Naive thymus-derived CD4-positive, alpha-beta T cell (primary cell): ENCODE results near the gene KCNT1. TPM values are rescaled to one million over a fixed set of nuclear protein-coding genes. Genes with fewer than 3 reads are reported as not detected.

ENCODE experiments used
- ATAC-seq: fragments of 150-1000 bp; cut with Tn5 transposase; 2 replicates; pipeline ENCODE4 v1.10.0; 2021; ENCODE audit warnings: mild to moderate bottlenecking, moderate library complexity
- CTCF ChIA-PET: fragments of 350-600 bp; sonication (Branson Sonifier 250); formaldehyde crosslinking; loops from one replicate; lab custom pipeline; 2021; ENCODE audit warnings: antibody characterized with exemption; lab: Charles Lee
- POLR2A ChIA-PET: fragments of 350-600 bp; sonication (Branson Sonifier 250); formaldehyde crosslinking; loops from one replicate; lab custom pipeline; 2021; ENCODE audit warnings: antibody characterized with exemption, inconsistent platforms; lab: Charles Lee
- DNase-seq, 9 donors: peaks; one replicate each; pipeline versions ENCODE4 v3.0.0 to v3.0.0-alpha.2; 2020 to 2022; ENCODE audit warnings: mixed read lengths in 1 of 9
- H3K27ac ChIP-seq: one replicate; pipeline ENCODE4 v1.7.0; 2013; ENCODE audit warnings: mild to moderate bottlenecking, low read depth, low read length, moderate library complexity
- H3K27me3 ChIP-seq, 2 donors: one replicate each; pipeline ENCODE4 v1.7.0; 2013; ENCODE audit warnings: low read length in 2 of 2, mild to moderate bottlenecking in 2 of 2, moderate library complexity in 2 of 2; ENCODE audit not compliant: control insufficient read depth in 2 of 2, insufficient read depth in 2 of 2
- H3K36me3 ChIP-seq, 3 experiments: 1 replicate in 2 of 3; 2 replicates in 1 of 3; pipeline ENCODE4 v1.7.0; 2013; ENCODE audit warnings: low read length in 3 of 3, mild to moderate bottlenecking in 3 of 3, moderate library complexity in 1 of 3; ENCODE audit not compliant: insufficient read depth in 3 of 3, control insufficient read depth in 2 of 3
- H3K4me1 ChIP-seq, 2 donors: one replicate each; pipeline ENCODE4 v1.7.0; 2013; ENCODE audit warnings: low read length in 2 of 2, mild to moderate bottlenecking in 2 of 2, moderate library complexity in 1 of 2; ENCODE audit not compliant: control insufficient read depth in 2 of 2, insufficient read depth in 2 of 2
- H3K4me3 ChIP-seq: 2 replicates; pipeline ENCODE4 v1.7.0; 2013; ENCODE audit warnings: mild to moderate bottlenecking, low read length
- H3K9me3 ChIP-seq, 3 experiments: 1 replicate in 2 of 3; 2 replicates in 1 of 3; pipeline ENCODE4 v1.7.0; 2013; ENCODE audit warnings: low read length in 3 of 3; ENCODE audit not compliant: control insufficient read depth in 2 of 3
- H3K27ac Mint-ChIP-seq, 9 donors: one replicate each; pipeline ENCODE4 v1.8.0; 2020 to 2022; ENCODE audit warnings: mixed read lengths in 9 of 9, mild to moderate bottlenecking in 8 of 9, moderate library complexity in 5 of 9, inconsistent platforms in 2 of 9
- H3K27me3 Mint-ChIP-seq, 5 donors: one replicate each; pipeline ENCODE4 v1.8.0; 2021 to 2022; ENCODE audit warnings: mixed read lengths in 5 of 5, mild to moderate bottlenecking in 1 of 5
- H3K36me3 Mint-ChIP-seq, 5 donors: one replicate each; pipeline ENCODE4 v1.8.0; 2020 to 2022; ENCODE audit warnings: mixed read lengths in 5 of 5, mild to moderate bottlenecking in 3 of 5, inconsistent platforms in 1 of 5
- H3K4me1 Mint-ChIP-seq, 7 donors: one replicate each; pipeline ENCODE4 v1.8.0; 2020 to 2022; ENCODE audit warnings: mixed read lengths in 7 of 7, mild to moderate bottlenecking in 3 of 7, inconsistent platforms in 1 of 7
- H3K4me3 Mint-ChIP-seq, 10 donors: one replicate each; pipeline ENCODE4 v1.8.0; 2020 to 2022; ENCODE audit warnings: mild to moderate bottlenecking in 10 of 10, mixed read lengths in 10 of 10, moderate library complexity in 6 of 10, inconsistent platforms in 2 of 10
- H3K9me3 Mint-ChIP-seq, 11 donors: one replicate each; pipeline ENCODE4 v1.8.0; 2020 to 2022; ENCODE audit warnings: mixed read lengths in 11 of 11, mild to moderate bottlenecking in 4 of 11, inconsistent platforms in 1 of 11, moderate library complexity in 1 of 11
- intact Hi-C, 2 donors: fragments of 100-400 bp; cut with micrococcal nuclease; formaldehyde crosslinking; loops; one replicate each; pipeline ENCODE4 v1.15.1; 2023
- polyA plus RNA-seq, 2 donors: library from polyadenylated mRNA; unstranded; fragments of 300-500 nt; fragmentation: Illumina TruSeq; gene quantifications; one replicate each; pipeline ENCODE4 v1.2.3, GENCODE V29; 2021
- total RNA-seq, 6 experiments: library from RNA in 5 of 6; stranded (reverse) in 5 of 6; gene quantifications; 1 replicate in 5 of 6; 2 replicates in 1 of 6; pipeline ENCODE4 v1.2.3 and lab custom pipeline; 2021 to 2026

Gene KCNT1
- total and polyA plus RNA-seq, 7 experiments from 2014 or later, result 0.29 TPM; not detected in 6

- Mint-ChIP-seq H3K36me3 (no peaks in the 10 kb centered on the region), H3K27ac (no peak overlapping the region), H3K4me3 (no peak overlapping the region), H3K4me1 (no peaks in the 10 kb centered on the region), H3K9me3 (peaks cover 0 to 2% (median 0%) of the 10 kb centered on the region in 11 donors), H3K27me3 (peaks cover 0 to 8% (median 0%) of the 10 kb centered on the region in 5 donors)
- no peaks in the 10 kb centered on the region for H3K4me1 ChIP-seq
- H3K9me3 ChIP-seq, result no peaks in the 10 kb centered on the region
- H3K4me3 ChIP-seq, result no peak overlapping the region
- no peaks in the 10 kb centered on the region for H3K36me3 ChIP-seq
- intact Hi-C loops, result no loop called here
- ATAC-seq, result no peak
- ChIA-PET POLR2A (no interaction called here), CTCF (no interaction called here)
- H3K27me3 ChIP-seq, result no peaks in the 10 kb centered on the region
- DNase-seq, result no peak
- no peak overlapping the region for H3K27ac ChIP-seq
Measured at GRCh38 chr9:135693265-135693664, 8.7 kb upstream of the KCNT1 start.

GRCh38 chr9:135693771-135694170 lies 8.2 kb upstream of the KCNT1 start:
- intact Hi-C loops, result no loop called here
- Histone ChIP-seq H3K36me3 (no peaks in the 10 kb centered on the region), H3K27me3 (no peaks in the 10 kb centered on the region), H3K4me1 (no peaks in the 10 kb centered on the region), H3K27ac (no peak overlapping the region), H3K9me3 (no peaks in the 10 kb centered on the region), H3K4me3 (no peak overlapping the region)
- DNase-seq (no peak), ATAC-seq (no peak)
- Mint-ChIP-seq H3K4me1 (no peaks in the 10 kb centered on the region), H3K9me3 (peaks cover 0 to 1% (median 0%) of the 10 kb centered on the region in 11 donors), H3K4me3 (no peak overlapping the region), H3K27ac (no peak overlapping the region), H3K36me3 (no peaks in the 10 kb centered on the region), H3K27me3 (peaks cover 0 to 8% (median 0%) of the 10 kb centered on the region in 5 donors)
- POLR2A ChIA-PET, result no interaction called here
- CTCF ChIA-PET, result no interaction called here

DNA sequence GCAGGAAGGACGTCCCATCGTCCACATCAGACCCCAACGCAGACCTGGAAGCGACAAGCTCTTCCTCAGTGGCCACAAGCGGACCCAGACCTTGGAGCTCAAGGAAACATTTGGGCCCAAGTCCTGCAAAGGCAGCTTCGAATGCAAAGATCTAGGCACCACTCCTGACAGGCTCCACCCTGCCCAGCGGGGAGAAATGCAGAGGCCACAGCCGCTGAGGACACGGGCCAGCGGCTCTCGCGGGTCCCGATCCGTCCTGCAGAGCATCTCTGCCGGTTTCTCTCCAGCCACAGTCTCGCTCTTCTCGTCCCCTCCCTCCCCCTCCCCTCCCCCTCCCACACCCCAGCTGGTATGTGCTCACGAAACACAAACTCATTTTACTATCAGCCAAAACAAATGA lies 7.6 kb upstream of the KCNT1 start:
- Histone ChIP-seq H3K36me3 (no peaks in the 10 kb centered on the region), H3K9me3 (no peaks in the 10 kb centered on the region), H3K4me3 (no peak overlapping the region), H3K4me1 (no peaks in the 10 kb centered on the region), H3K27ac (no peak overlapping the region), H3K27me3 (no peaks in the 10 kb centered on the region)
- DNase-seq (no peak), ATAC-seq (no peak)
- Mint-ChIP-seq H3K27ac (no peak overlapping the region), H3K27me3 (peaks cover 0 to 8% (median 0%) of the 10 kb centered on the region in 5 donors), H3K4me3 (no peak overlapping the region), H3K36me3 (no peaks in the 10 kb centered on the region), H3K4me1 (no peaks in the 10 kb centered on the region), H3K9me3 (peaks cover 0 to 1% (median 0%) of the 10 kb centered on the region in 11 donors)
- CTCF ChIA-PET, result no interaction called here
- POLR2A ChIA-PET, result no interaction called here
- intact Hi-C loops, result no loop called here

DNA sequence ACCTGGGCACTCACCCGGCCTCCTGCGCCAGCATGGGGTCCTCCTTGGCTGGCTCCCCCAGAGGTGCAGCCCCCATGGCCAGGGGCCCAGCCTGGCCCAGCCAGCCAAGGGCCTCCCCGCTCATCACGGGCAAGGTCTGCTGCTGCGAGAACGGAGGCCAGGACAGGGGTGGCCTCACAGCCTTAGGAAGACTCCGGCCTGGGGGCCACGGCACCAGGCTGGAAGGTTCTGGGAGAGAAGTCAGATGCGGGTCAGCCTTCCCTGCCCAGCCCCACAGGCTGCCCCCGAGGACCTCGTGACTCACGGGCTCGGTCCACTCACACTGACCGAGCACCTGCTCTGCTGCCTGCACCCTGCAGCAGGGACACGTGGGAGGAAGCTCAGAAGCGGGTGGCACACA lies 6.9 kb upstream of the KCNT1 start:
- Histone ChIP-seq H3K4me1 (no peaks in the 10 kb centered on the region), H3K27me3 (no peaks in the 10 kb centered on the region), H3K9me3 (no peaks in the 10 kb centered on the region), H3K4me3 (no peak overlapping the region), H3K27ac (no peak overlapping the region), H3K36me3 (no peaks in the 10 kb centered on the region)
- H3K9me3 Mint-ChIP-seq, result peaks cover 0 to 1% (median 0%) of the 10 kb centered on the region in 11 donors
- DNase-seq (no peak), ATAC-seq (no peak)
- intact Hi-C loops, result no loop called here
- no peaks in the 10 kb centered on the region for H3K4me1 Mint-ChIP-seq
- no peak overlapping the region for H3K27ac Mint-ChIP-seq
- ChIA-PET CTCF (no interaction called here), POLR2A (no interaction called here)
- no peaks in the 10 kb centered on the region for H3K36me3 Mint-ChIP-seq
- H3K27me3 Mint-ChIP-seq, result peaks cover 0 to 8% (median 0%) of the 10 kb centered on the region in 5 donors
- H3K4me3 Mint-ChIP-seq, result no peak overlapping the region

DNA sequence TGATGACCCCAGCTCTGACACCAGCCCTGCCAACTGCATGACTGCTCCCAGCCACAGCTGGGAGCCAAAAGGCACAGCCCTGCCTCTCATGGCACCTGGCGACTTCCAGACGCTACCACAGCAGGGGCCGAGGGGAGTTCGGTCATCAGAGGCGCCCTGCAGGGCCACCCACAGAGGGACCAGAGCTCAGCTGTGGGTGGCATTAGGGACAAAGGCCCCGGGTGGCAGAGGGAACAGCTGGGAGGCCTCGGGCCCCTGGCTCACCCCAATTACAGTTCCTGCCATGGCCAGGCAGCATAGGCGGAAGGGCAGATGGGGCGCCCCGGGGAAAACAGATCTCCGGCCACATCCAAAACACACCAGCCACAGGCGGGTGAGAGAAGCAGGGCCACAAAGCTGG lies 6.3 kb upstream of the KCNT1 start:
- no peaks in the 10 kb centered on the region for H3K27me3 ChIP-seq
- POLR2A ChIA-PET, result no interaction called here
- DNase-seq (no peak), ATAC-seq (no peak)
- no peaks in the 10 kb centered on the region for H3K36me3 ChIP-seq
- H3K4me3 ChIP-seq, result no peak overlapping the region
- H3K4me1 Mint-ChIP-seq, result no peaks in the 10 kb centered on the region
- no peaks in the 10 kb centered on the region for H3K9me3 ChIP-seq
- CTCF ChIA-PET, result no interaction called here
- no peak overlapping the region for H3K27ac ChIP-seq
- intact Hi-C loops, result no loop called here
- H3K36me3 Mint-ChIP-seq, result no peaks in the 10 kb centered on the region
- H3K4me3 Mint-ChIP-seq, result no peak overlapping the region
- no peak overlapping the region for H3K27ac Mint-ChIP-seq
- peaks cover 0 to 8% (median 0%) of the 10 kb centered on the region in 5 donors for H3K27me3 Mint-ChIP-seq
- H3K9me3 Mint-ChIP-seq, result peaks cover 0 to 1% (median 0%) of the 10 kb centered on the region in 11 donors
- no peaks in the 10 kb centered on the region for H3K4me1 ChIP-seq

DNA sequence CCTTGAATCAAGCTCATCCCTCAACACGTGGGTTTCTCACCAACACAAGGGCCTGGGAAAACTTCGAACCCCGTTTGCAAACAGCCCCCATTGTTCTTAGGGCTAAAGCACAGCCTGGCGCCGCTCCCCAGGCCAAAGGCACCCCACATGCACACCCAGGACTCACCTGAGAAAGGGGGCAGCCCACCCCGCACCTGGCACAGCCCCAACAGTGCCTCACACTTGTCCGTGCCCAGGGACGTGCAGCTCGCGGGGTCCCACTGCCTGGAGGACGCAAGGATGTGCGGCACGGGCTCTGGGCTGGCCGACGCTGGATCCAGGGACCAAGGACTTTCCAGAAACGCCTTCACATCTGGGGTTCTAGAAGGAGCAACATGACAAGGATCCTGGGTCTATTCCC lies 5.5 kb upstream of the KCNT1 start:
- DNase-seq (no peak), ATAC-seq (no peak)
- H3K4me3 Mint-ChIP-seq, result no peak overlapping the region
- Histone ChIP-seq H3K9me3 (no peaks in the 10 kb centered on the region), H3K4me1 (no peaks in the 10 kb centered on the region), H3K27me3 (no peaks in the 10 kb centered on the region), H3K4me3 (no peak overlapping the region), H3K36me3 (no peaks in the 10 kb centered on the region), H3K27ac (no peak overlapping the region)
- POLR2A ChIA-PET, result no interaction called here
- CTCF ChIA-PET, result no interaction called here
- H3K36me3 Mint-ChIP-seq, result no peaks in the 10 kb centered on the region
- no peak overlapping the region for H3K27ac Mint-ChIP-seq
- H3K27me3 Mint-ChIP-seq, result peaks cover 0 to 8% (median 0%) of the 10 kb centered on the region in 5 donors
- no peaks in the 10 kb centered on the region for H3K4me1 Mint-ChIP-seq
- peaks cover 0 to 1% (median 0%) of the 10 kb centered on the region in 11 donors for H3K9me3 Mint-ChIP-seq
- intact Hi-C loops, result no loop called here

DNA sequence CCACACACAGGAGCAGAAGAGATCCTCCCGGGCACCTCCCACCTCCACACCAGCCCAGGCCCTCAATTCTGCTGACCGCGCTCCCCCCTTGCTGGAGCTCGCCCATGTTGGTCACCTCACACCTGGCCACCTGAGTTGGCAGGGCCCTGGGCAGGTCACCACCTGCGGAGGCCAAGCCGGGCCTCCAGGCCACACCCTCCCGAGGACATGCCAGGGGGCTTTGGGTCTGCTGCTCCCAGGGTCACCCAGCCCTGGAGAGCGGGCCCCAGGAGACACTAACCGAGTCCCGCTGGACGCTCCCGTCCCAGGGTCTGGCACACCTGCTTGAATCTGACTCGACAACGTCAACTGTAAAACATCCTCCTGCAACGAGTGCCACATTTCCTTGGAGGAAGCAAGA lies 4.8 kb upstream of the KCNT1 start:
- CTCF ChIA-PET, result no interaction called here
- intact Hi-C loops, result no loop called here
- no peak overlapping the region for H3K27ac Mint-ChIP-seq
- H3K4me1 Mint-ChIP-seq, result no peaks in the 10 kb centered on the region
- H3K27me3 Mint-ChIP-seq, result peaks cover 0 to 8% (median 0%) of the 10 kb centered on the region in 5 donors
- H3K9me3 Mint-ChIP-seq, result peaks cover 0 to under 1% (median 0%) of the 10 kb centered on the region in 11 donors
- H3K4me3 Mint-ChIP-seq, result no peak overlapping the region
- no peak overlapping the region for H3K27ac ChIP-seq
- H3K36me3 Mint-ChIP-seq, result no peaks in the 10 kb centered on the region
- H3K36me3 ChIP-seq, result no peaks in the 10 kb centered on the region
- DNase-seq (no peak), ATAC-seq (no peak)
- H3K27me3 ChIP-seq, result no peaks in the 10 kb centered on the region
- H3K4me1 ChIP-seq, result peaks cover 0 to 4% of the 10 kb centered on the region in 2 donors
- H3K9me3 ChIP-seq, result no peaks in the 10 kb centered on the region
- no peak overlapping the region for H3K4me3 ChIP-seq
- POLR2A ChIA-PET, result no interaction called here
